GM12873 (cell line): ENCODE data around the gene GMPPB.

Experiments
- CTCF ChIP-seq: IDR thresholded peaks from 2 replicates; pipeline ENCODE4 v1.5.1; 2012; ENCODE audit warnings: low read depth, mild to moderate bottlenecking, moderate library complexity, low read length, control low read depth; ENCODE audit not compliant: insufficient read depth; ENCODE audit errors: missing control alignments

Gene GMPPB

GRCh38 chr3:49759226-49759625 is 35.5 kb upstream of the GMPPB start:
- no peak for TF ChIP-seq CTCF

- TF ChIP-seq CTCF: no peak
These were observed 33.4 kb upstream of the GMPPB start for GRCh38 chr3:49757197-49757596.

GRCh38 chr3:49756036-49756435 is 32.3 kb upstream of the GMPPB start:
- TF ChIP-seq CTCF: no peak

- no peak for TF ChIP-seq CTCF
These were observed 30.8 kb upstream of the GMPPB start for GRCh38 chr3:49754536-49754935.

- TF ChIP-seq CTCF: no peak
These were observed 27.8 kb upstream of the GMPPB start for GRCh38 chr3:49751501-49751900.

GRCh38 chr3:49750056-49750455 is 26.3 kb upstream of the GMPPB start:
- TF ChIP-seq CTCF: no peak

GRCh38 chr3:49747792-49748480 is 24.2 kb upstream of the GMPPB start:
- TF ChIP-seq CTCF: no peak

- no peak for TF ChIP-seq CTCF
These were observed 22.2 kb upstream of the GMPPB start for GRCh38 chr3:49745986-49746385.
